Ureter (tissue), 1 donor: ENCODE measurements around the gene TAF9. TPM values are rescaled to one million over a fixed set of nuclear protein-coding genes. Genes with fewer than 3 reads are reported as not detected.
"Not testable (repeated sequence)": the region's sequence is repeated elsewhere in the genome, so short reads cannot be mapped to it uniquely, and the experiment has no call there.

Experiments used
- DNase-seq: peaks from one replicate; pipeline ENCODE4 v3.0.0-alpha.2; 2020; ENCODE audit warnings: low spot score
- total RNA-seq: library from RNA; stranded (reverse); gene quantifications from one replicate; pipeline ENCODE4 v1.2.4, GENCODE V29; 2023
- donor health status: DM: yes; HTN: yes; CAD: no.

Gene TAF9, protein sequence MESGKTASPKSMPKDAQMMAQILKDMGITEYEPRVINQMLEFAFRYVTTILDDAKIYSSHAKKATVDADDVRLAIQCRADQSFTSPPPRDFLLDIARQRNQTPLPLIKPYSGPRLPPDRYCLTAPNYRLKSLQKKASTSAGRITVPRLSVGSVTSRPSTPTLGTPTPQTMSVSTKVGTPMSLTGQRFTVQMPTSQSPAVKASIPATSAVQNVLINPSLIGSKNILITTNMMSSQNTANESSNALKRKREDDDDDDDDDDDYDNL
- total RNA-seq: 49.8 TPM

DNA sequence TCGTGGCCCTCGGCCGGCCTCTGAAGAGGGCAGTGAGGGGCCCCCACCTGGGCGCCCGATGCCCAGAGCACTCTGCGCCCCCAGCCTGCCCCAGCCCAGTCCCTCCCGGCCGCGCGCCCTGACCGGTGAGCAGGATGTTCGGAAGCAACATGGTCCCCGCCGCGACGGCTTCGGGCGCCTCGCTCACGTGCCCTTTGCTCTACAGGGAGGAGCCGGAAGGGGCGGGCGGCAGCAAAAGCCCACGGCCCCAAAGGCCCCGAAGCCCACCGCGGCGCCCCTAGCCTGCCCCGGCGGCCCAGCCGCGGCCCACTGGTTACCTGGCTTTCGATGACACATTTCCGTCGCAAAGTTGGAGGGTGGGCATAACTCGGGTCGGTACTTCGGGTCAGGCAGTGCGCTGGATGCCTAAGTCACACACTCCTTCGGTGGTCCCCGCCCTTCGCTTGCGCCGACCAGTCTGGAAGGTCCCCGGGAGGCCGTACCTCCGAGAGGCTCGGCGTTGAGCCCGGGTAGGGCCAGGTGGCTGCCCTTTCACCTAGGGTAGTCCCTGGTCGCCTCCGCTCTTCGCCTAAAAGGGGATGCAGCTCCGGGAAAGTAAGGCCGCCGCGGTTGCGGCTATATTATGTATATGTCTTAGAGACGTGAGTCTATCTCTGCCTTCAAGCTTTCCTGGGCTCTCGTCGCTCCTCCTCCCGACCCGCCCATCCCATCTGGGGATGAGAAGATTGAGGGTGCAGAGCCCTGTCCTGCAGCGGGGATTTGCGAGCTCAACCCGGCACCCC, at the start of gene TAF9, which contains the start of the genes AK6 and RAD17:
Gene TAF9 (minus strand): TSS at position 181 of the 782 bp plus-strand sequence. CDS start 3,783 bp downstream, outside the sequence.
Gene AK6 (minus strand): TSS at position 181 of the 782 bp plus-strand sequence. CDS start 30 bp downstream, at position 151.
Gene RAD17 (plus strand): TSS at position 479 of the 782 bp plus-strand sequence. CDS start 2,391 bp downstream, outside the sequence.
- peak; percentile 91 for DNase-seq

DNA sequence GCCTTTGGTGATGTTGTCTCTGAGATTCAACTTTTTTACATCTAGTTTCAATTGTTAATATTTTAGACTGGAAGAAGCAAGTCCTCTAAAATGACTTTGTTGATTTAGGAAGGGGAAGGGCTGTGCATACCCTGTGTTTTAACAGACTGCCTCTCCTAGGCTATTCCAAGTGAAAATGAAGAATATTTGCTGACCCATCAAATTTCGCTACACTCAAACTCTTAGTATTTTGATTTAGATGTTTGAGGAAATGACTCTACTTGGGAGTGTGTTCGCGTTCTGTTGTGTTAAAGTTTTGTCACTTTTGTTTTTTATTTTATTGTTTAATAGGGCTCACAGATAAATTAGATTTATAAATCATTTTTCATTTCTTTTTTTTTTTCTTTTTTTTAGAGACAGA, 49.2 kb upstream of the TAF9 start:
- DNase-seq: no peak

DNA sequence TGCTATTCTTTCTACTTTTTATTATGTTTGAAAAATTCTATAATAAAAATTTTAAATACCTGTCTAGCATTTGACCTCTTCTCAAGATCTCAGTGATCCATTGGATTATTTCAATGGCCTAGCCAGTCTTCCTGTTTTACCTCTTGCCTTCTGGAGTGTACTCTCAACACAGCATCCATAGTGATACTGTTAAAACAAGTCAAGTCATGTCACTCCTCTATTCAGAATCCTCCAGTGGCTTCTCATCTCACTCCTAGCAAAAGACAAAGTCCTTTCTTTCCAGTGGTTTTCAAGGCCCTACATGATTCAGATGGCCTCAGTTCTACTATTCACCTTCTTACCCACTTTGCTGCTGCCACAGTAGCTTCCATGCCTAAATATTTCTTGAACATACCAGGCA, 47.4 kb upstream of the TAF9 start:
- no peak for DNase-seq

DNA sequence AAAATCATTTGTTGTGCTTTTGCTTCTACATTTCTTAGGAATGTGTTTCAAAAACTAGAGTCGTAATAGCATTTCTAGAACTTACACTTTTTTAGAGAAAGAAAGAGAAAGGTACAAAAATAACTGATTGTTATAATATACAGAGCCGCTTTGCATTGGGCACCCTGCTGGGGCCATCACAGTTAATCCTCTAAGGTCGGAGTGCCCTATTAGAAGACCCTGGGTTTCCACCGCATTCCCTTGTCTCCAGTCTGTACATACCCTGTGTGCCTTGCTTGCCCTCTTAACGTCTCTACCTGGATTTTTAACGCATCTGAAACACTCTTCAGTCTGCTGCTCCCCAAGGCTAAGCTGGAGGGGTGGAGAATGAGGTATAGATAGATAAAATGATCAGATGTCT, 46.9 kb upstream of the TAF9 start:
- no peak for DNase-seq

DNA sequence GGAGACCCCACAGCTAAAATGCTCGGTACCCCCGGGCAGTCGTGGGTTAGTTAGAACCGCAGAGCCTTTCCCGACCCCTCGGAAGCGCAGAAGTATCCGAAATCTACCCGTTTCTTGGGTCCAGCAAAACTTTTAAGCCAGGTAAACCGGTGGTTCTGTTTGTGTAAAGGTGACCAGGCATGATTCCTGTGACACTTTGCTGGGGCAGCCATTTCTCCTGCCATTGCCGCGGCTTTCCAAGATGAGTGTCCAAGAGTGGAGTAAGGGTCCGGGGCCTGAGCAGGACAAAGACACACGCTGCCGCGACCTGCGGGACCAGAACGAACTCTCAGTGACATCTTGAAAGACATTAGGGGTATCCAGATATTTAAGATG, 46.3 kb upstream of the TAF9 start:
- no peak for DNase-seq

DNA sequence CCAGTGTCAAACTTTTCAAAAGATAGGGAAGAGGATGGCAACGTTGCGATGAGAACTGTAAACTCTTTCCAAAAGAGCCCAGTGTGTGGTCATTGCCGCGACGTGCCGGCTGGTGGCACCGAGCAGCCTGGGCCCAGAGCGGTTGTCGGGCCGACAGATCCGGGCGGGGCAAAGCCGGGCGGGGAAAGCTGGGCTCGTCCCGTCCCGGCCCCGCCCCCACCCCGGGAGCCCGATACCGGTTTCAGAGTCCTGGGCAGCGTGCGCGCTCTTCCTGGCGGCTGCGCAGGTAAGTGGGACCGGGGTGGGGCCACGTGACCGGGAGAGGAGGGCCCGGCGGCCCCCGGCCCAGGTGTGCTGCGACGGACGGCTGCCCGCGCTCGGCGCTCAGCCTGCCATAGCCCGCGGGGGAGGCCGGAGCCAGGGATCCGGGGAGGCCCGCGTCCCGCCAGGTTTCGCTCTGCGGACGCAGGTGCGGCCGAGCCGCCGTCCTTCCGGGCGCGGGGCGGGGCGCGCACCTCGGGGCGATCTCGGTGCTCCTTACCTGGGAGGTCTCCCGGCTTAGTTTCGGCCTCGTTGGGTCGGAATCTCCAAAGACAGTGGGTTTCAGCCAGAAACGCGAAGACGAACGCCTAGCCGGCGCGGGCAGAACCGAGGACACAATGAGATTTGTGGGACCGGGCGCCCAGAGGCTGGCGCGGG, 45.7 kb upstream of the TAF9 start, which contains the start of gene MARVELD2:
Gene MARVELD2 (plus strand): TSS at position 232 of the 699 bp plus-strand sequence. CDS start 4,270 bp downstream, outside the sequence.
- DNase-seq: peak; percentile 88

DNA sequence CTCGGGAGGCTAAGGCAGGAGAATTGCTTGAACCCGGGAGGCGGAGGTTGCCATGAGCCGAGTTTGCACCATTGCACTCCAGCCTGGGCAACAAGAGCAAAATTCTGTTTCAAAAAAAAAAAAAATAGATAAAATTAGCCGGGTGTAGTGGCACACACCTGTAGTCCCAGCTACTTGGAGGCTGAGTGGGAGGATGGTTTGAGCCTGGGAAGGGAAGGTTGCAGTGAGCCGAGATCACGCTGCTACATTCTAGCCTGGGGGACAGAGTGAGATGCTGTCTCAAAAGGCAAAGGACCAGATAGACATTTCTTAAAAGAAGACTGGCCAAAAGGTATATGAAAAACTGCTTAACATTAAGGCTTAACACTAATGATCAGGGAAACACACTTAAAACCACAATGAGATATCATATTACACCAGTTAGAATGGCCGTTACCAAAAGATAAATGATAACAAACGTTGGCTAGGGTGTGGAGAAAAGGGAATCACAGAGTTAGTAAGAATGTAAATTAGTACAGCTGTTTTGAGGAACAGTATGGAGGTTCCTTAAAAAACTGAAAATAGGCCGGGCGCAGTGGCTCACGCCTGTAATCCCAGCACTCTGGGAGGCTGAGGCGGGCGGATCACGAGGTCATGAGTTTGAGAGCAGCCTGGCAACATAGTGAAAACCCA, 35.5 kb upstream of the TAF9 start:
- DNase-seq: no peak

DNA sequence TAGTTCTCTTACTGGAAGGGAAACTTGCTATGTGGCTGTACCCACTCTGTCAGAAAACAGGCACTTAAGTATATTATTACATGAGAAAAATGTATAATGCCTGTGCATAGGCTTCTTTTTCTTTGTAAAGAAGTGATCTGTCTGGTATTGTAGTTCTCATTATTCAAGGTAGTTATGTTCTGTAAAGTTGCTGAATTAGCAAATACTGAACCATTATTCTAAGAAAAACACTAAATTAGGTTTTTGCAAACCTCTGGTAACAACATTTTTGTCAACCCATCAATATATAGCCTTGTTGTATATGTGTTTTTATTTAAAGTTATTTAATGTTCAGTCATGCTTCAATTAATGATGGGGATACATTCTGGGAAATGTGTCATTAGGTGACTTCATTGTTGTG, 9.1 kb upstream of the TAF9 start:
- DNase-seq: no peak

DNA sequence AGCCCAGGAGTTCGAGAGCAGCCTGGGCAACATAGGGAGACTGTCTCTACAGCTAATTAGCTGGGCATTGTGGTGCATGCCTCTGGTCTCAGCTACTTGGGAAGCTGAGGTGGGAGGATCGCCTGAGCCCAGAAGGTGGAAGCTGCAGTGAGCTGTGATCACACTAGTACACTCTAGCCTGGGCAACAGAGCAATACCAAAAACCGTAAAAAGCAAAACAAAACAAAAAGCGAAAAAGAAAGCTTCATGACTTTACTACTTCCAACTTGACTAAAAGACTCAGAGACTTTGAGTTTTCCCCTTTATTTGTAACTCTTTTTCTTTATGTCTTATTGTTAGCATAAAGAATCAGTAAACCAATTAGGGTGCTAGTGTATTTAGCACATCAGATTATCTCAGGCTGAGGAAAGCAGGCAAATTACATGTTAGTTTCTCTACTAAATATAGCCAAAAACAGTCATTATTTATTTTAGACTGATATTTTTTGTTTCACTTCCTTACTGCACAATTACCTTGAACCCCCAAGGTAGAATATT, 5.7 kb upstream of the TAF9 start:
- no peak for DNase-seq

DNA sequence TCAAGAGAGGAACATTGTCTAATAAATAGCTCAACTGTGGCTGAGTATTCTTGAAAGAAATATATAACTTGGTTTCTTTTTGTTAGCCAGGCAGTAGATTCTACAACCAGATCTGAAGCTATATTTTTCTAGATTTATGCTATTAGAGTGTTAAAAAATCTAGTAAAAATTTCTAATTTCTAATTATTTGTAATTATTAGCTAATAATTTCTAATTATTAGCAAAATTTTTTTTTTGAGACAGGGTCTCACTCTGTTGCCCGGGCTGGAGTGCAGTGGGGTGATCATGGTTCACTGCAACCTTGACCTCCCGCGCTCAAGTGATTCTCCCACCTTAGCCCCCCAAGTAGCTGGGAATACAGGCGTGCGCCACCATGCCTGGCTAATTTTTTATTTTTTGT, 3.1 kb upstream of the TAF9 start:
- DNase-seq: no peak

DNA sequence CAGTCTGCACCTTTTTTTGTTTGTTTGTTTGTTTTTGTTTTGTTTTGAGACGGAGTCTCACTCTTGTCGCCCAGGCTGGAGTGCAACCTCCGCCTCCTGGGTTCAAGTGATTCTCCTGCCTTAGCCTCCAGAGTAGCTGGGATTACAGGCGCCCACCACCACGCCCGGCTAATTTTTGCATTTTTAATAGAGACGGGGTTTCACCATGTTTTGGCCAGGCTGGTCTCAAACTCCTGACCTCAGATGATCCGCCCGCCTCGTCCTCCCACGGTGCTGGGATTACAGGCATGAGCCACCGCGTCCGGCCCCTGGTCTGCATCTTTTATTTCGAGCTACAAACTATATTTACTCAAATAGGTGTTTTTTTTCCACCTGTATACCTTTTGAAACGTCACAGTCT, 1.0 kb upstream of the TAF9 start:
- not testable (repeated sequence) for DNase-seq

DNA sequence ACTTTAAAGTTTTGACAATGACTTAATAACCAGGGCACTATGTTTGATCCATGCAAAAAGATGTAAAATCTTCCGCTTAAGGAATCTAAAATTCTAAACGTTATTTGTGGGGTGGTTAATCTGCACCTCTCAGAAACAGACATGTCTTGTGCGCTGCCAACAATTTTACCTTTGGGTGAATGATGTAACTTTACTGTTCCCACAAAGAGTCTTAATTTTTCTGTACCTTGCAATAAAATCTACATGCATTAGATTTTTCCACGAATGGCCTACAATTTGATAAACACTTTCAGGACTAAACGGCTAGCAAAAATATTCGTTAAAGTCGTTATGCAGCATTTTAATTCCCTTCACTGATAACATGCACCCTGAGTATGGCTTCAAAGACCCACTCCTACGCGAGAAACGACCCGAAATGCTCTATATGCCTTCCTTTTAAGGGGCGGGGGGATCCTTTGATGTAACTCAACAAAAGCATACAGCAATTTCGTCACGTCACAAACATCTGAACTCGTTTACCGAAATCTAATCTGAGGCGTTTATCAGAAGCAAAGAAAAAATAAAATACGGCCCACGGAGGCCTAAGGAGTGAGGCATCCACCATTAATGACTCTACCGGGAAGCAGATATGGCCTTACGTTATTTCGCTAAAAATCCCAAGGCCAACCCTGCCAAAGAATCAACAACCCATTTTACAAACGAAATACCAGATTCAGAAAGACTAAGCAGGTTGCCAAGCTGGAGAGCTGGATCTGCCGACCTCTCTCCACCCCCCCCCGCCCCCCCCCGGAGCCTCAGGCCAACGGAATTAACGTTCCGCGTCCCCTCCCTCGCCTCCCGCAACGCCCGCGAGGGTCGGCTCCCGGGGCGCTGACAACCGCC, 621 bp downstream of the TAF9 start:
- no peak for DNase-seq

DNA sequence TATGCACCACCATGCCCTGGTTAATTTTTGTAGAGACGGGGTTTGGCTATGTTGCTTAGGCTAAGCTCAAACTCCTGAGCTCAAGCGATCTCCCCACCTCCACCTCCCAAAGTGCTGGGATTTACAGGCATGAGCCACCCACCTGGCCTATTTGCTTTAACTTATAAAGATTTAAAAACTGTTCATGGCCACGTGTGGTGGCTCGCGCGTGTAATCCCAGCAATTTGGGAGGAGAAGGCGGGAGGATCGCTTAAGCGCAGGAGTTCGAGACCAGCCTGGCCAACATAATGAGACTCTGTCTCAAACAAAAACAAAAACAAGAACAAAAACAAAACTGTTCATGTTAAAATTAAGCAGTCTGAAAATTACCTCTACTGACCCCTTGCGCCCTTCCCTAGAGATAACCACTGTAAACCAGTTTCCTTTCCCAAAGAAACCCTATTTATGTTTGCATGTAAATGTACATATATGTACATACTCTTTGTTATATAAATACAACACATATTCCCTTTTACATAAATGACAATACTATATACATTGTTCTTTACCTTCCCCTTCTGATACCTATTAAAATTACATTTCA, 1.5 kb downstream of the TAF9 start:
- DNase-seq: no peak

DNA sequence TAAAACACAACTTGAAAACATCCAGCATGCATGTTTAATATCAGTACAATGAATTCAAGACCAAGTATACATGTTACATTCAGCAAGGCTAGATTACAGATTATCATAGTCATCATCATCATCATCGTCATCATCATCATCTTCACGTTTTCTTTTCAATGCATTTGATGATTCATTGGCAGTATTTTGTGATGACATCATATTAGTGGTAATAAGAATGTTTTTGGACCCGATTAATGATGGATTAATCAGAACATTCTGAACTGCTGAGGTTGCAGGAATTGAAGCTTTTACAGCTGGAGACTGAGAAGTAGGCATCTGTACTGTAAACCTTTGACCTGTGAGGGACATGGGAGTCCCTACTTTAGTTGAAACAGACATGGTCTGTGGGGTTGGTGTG, 4.5 kb downstream of the TAF9 start:
- no peak for DNase-seq

DNA sequence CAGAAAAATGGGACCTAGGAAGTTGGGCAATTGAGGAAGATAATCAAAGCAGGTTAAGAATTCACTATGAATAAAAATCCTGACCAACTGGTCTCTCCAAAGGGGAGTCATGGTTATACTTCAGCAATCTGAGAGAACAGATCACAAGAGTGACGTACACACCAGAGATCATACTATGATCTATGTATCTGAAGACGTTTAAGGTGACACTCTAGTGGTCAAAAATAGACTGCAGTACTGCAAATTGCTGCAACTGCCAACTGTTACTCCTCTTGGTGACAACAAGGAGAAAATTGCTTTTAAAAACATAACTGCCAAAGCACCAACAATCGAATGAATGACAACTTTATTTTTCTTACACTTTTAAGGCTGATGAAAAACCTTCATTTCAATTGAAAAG, 4.9 kb downstream of the TAF9 start:
- DNase-seq: no peak

DNA sequence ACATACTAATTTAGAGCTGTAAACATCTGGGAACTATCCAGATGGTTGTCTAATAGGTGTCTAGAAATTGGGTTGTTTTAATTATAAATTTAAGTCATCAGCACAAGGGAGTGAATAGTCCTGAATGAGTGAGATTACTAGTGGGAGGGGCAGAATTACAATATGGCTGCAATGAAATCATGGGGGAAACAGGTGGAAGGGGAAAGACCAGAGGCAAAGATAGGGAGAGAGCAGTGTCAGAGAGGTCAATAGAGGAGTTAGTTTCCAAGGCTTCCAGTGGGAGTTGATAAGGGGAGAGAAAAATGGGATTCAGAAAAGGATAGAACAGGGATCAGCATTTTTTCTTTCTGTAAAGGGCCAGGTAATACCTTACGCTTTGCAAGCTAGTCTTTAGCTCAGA, 8.9 kb downstream of the TAF9 start:
- no peak for DNase-seq

DNA sequence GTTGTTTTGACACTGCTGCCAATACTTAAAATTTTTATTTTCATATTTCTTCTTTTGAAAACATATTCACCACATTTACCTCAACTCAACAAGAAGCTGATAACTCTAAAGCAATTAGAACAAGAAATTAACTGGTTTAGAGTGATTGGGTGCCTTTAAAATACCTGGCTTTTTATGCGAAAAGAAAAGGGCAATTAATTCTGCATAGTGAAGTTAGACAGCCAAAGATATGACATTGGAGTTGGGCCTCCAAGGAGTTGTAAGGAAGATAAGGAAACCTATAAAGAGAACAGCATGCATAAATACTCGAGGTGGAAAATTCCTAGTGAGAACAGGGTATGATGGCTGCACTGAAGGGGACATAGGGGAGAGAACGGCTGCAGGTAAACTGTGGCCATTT, 9.6 kb downstream of the TAF9 start:
- no peak for DNase-seq

DNA sequence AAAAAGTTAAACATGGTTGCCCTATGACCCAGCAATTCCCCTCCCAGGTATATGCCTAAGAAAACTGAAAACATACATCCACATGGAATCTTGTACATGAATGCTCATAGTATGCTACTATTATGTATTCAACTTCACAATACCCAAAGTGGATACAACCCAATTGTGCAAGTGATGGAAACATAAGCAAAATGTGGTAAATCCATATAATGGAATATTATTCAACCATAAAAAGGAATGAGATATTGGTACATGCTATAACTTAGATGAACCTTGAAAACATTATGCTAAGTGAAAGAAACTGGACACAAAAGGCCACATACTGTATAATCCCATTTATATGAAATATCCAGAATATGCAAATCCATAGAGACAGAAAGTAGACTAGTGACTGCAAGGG, 18.7 kb downstream of the TAF9 start:
- DNase-seq: no peak

DNA sequence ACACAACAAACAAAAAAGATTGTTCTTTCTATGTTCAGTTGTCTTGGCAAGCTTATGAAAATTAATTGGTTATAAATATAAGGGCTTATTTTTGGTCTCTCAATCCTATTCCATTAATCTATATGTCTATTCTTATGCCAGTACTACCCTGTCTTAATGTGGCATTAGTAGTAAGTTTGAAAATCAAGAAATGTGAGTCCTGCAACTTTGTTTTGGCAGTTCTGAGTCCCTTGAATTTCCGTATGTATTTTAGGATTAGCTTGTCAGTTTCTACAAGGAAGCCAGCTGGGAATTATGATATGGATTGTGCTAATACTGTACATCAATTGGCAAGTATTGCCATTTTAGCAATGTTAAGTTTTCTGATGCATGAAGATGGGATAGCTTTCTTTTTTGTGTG, 26.2 kb downstream of the TAF9 start:
- no peak for DNase-seq

DNA sequence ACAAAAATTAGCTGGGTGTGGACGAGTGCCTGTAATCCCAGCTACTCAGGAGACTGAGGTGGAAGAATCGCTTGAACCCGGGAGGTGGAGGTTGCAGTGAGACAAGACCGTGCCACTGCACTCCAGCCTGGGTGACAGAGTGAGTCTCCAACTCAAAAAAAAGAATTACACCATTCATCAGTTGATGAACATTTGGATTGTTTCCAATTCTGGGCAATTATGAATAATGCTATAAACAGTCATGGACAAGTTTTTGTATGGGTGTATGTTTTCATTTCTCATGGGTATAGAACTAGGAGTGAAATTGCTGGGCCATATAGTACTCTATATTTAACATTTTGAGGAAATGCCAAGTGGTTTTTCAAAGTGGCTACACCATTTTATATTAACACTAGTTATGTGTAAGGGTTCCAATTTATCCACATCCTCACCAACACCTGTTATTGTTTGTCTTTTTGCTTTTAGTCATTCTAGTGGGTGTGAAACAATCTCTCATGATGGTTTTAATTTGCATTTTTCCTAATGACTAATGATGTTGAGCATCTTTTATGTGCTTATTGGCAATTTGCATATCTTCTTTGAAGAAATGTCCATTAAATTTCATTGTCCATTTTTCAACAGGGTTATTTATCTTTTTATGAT, 27.7 kb downstream of the TAF9 start:
- no peak for DNase-seq
